Fibroblast of lung (primary cell): Measurements from ENCODE around the gene GRIN2A. TPM values are rescaled to one million over a fixed set of nuclear protein-coding genes. Genes with fewer than 3 reads are reported as not detected.

Experiments used
- DNase-seq, 2 donors: peaks; one replicate each; pipeline versions ENCODE4 v3.0.0 to v3.0.0-alpha.2; 2010; ENCODE audit warnings: low read depth in 2 of 2
- H2AFZ ChIP-seq: 2 replicates; pipeline ENCODE4 v1.5.1; 2012; ENCODE audit warnings: low read length, control low read depth, inconsistent platforms
- H3K27ac ChIP-seq: 2 replicates; pipeline ENCODE4 v1.5.1; 2011; ENCODE audit warnings: low read length, control low read depth; ENCODE audit not compliant: insufficient read depth
- H3K27me3 ChIP-seq: 2 replicates; pipeline ENCODE4 v1.5.1; 2011; ENCODE audit warnings: mild to moderate bottlenecking, low read length; ENCODE audit not compliant: control insufficient read depth, insufficient read depth
- H3K36me3 ChIP-seq: 2 replicates; pipeline ENCODE4 v1.5.1; 2011; ENCODE audit warnings: low read length; ENCODE audit not compliant: control insufficient read depth, insufficient read depth
- H3K4me1 ChIP-seq: 2 replicates; pipeline ENCODE4 v1.5.1; 2011; ENCODE audit warnings: low read length; ENCODE audit not compliant: control insufficient read depth, insufficient read depth; ENCODE audit errors: extremely low read depth
- H3K4me2 ChIP-seq: 2 replicates; pipeline ENCODE4 v1.5.1; 2011; ENCODE audit warnings: low read length, control low read depth; ENCODE audit not compliant: insufficient read depth; ENCODE audit errors: extremely low read depth
- H3K4me3 ChIP-seq, 4 experiments: fragments of 200-600 bp in 1 of 4; sonication (generic) in 1 of 4; replicated peaks in 1 of 4; 2 replicates each; pipeline ENCODE4 v1.5.1; 2011 to 2016; ENCODE audit warnings: low read length in 4 of 4, low read depth in 3 of 4, mild to moderate bottlenecking in 3 of 4, control low read depth in 2 of 4, inconsistent platforms in 1 of 4, mixed read lengths in 1 of 4; ENCODE audit not compliant: insufficient read depth in 1 of 4; ENCODE audit errors: control extremely low read depth in 1 of 4
- H3K79me2 ChIP-seq: 2 replicates; pipeline ENCODE4 v1.5.1; 2012; ENCODE audit warnings: mild to moderate bottlenecking, low read length, inconsistent platforms; ENCODE audit not compliant: control insufficient read depth, insufficient read depth
- H3K9ac ChIP-seq: 2 replicates; pipeline ENCODE4 v1.5.1; 2011; ENCODE audit warnings: mild to moderate bottlenecking, low read length, control low read depth; ENCODE audit not compliant: insufficient read depth
- H3K9me3 ChIP-seq: 2 replicates; pipeline ENCODE4 v1.5.1; 2012; ENCODE audit warnings: low read depth, low read length; ENCODE audit not compliant: control insufficient read depth, insufficient read depth
- H4K20me1 ChIP-seq: 2 replicates; pipeline ENCODE4 v1.5.1; 2011; ENCODE audit warnings: low read length; ENCODE audit not compliant: control insufficient read depth, insufficient read depth; ENCODE audit errors: extremely low read depth
- EZH2 ChIP-seq: IDR thresholded peaks from 2 replicates; pipeline ENCODE4 v1.5.1; 2012; ENCODE audit warnings: low read length, control low read depth, mild to moderate bottlenecking; ENCODE audit errors: missing control alignments
- polyA plus RNA-seq, 2 donors: library from polyadenylated mRNA; depleted of rRNA in 1 of 2; stranded (reverse) in 1 of 2; unstranded in 1 of 2; fragments of >200 nt; gene quantifications; 2 replicates each; pipeline ENCODE4 v1.2.1, GENCODE V29; 2011 to 2012; ENCODE audit warnings: missing spikeins in 1 of 2
- total RNA-seq: library from RNA; depleted of rRNA; stranded (reverse); fragments of >200 nt; gene quantifications from 2 replicates; pipeline ENCODE4 v1.2.1, GENCODE V29; 2014
- TF ChIP-seq, protein P1 (sequence below), 2 donors: IDR thresholded peaks in 1 of 2; conservative IDR thresholded peaks in 1 of 2; 1 replicate in 1 of 2; 2 replicates in 1 of 2; pipeline ENCODE4 v1.5.1; 2011 to 2012; ENCODE audit warnings: low read length in 2 of 2, control low read depth in 1 of 2, inconsistent platforms in 1 of 2, low read depth in 1 of 2, mild to moderate bottlenecking in 1 of 2

Gene GRIN2A
- total and polyA plus RNA-seq, 2 donors (not counting 1 experiment from before 2014, with no cell fraction given) = 0.15 to 0.33 TPM

DNA sequence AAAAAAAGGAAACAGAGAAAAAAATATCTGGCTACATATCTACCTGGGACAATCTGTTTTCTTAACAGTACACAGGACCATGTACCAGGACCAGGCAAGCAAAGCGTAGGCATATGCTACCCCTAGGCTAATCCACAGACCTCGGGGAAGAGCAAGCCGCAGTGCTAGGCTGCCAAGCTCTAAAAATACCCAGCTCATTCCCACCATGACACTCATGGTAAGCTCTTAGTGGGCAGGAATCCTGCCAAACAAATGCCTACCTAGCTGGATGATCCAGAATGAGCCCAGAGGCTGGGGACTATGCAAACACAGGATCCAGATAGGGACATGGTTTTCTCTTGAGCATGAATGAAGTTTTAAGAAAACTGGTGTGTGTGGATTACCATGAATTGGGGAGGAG, 95.6 kb downstream of the GRIN2A start:
- H3K9me3 ChIP-seq = no peaks in the 10 kb centered on the region
- TF ChIP-seq EZH2 = no peak
- TF ChIP-seq, protein P1, sequence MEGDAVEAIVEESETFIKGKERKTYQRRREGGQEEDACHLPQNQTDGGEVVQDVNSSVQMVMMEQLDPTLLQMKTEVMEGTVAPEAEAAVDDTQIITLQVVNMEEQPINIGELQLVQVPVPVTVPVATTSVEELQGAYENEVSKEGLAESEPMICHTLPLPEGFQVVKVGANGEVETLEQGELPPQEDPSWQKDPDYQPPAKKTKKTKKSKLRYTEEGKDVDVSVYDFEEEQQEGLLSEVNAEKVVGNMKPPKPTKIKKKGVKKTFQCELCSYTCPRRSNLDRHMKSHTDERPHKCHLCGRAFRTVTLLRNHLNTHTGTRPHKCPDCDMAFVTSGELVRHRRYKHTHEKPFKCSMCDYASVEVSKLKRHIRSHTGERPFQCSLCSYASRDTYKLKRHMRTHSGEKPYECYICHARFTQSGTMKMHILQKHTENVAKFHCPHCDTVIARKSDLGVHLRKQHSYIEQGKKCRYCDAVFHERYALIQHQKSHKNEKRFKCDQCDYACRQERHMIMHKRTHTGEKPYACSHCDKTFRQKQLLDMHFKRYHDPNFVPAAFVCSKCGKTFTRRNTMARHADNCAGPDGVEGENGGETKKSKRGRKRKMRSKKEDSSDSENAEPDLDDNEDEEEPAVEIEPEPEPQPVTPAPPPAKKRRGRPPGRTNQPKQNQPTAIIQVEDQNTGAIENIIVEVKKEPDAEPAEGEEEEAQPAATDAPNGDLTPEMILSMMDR (conservative IDR thresholded peaks at IDR 0.05 in 1 of 2, IDR thresholded peaks at IDR 0.05 in 1 of 2; ENCODE audit: low read depth in 1 of 2, low read length in 2 of 2) = no peak
- no peak for DNase-seq
- no peak overlapping the region for H3K9ac ChIP-seq
- H3K79me2 ChIP-seq = no peaks in the 10 kb centered on the region
- no peak overlapping the region for H3K27ac ChIP-seq
- H2AFZ ChIP-seq = no peak overlapping the region
- no peaks in the 10 kb centered on the region for H4K20me1 ChIP-seq
- no peaks in the 10 kb centered on the region for H3K27me3 ChIP-seq
- H3K4me2 ChIP-seq = no peak overlapping the region
- no peaks in the 10 kb centered on the region for H3K36me3 ChIP-seq
- no peaks in the 10 kb centered on the region for H3K4me1 ChIP-seq
- H3K4me3 ChIP-seq = no peak overlapping the region

DNA sequence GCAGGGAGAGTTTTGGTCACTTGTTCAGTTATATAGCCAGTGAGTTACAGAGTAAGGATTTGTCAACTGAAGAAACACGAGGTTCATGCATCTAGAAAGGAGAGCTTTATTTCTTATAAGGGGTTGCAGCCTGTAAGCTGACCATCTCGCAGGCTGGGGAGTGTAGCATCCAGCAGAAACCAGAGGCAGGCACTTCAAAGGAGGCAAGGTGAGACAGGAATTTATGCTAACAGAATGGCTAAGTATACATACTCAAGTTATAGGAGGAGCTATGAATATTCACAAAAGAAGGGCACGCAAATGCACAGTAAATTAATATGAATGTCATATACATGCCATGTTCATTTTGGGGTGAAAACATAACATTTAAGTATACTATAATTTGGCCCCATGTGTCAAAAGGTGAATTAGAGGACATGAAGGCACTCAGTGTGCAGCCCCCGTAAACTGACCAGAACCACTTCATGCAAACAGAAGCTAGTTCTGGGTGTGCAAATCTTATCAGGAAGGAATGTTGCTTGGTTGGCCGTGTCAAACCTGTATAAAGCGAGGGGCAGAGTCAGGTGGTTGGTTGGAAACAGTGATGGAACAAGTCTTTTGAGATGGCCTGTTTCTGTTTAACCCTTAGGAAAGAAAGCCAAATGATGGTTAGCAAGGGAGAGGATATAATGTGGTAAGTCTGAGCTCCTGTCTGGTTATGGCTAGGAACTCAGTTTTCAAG, 97.0 kb downstream of the GRIN2A start:
- DNase-seq = no peak
- no peaks in the 10 kb centered on the region for H3K9me3 ChIP-seq
- H3K79me2 ChIP-seq = no peaks in the 10 kb centered on the region
- no peak overlapping the region for H3K27ac ChIP-seq
- H4K20me1 ChIP-seq = no peaks in the 10 kb centered on the region
- no peaks in the 10 kb centered on the region for H3K27me3 ChIP-seq
- H3K36me3 ChIP-seq = no peaks in the 10 kb centered on the region
- H3K4me3 ChIP-seq = no peak overlapping the region
- H3K9ac ChIP-seq = no peak overlapping the region
- no peak overlapping the region for H2AFZ ChIP-seq
- TF ChIP-seq EZH2 = no peak
- TF ChIP-seq, protein P1 (conservative IDR thresholded peaks at IDR 0.05 in 1 of 2, IDR thresholded peaks at IDR 0.05 in 1 of 2; ENCODE audit: low read depth in 1 of 2, low read length in 2 of 2) = no peak
- H3K4me1 ChIP-seq = peaks cover 4% of the 10 kb centered on the region
- no peak overlapping the region for H3K4me2 ChIP-seq

DNA sequence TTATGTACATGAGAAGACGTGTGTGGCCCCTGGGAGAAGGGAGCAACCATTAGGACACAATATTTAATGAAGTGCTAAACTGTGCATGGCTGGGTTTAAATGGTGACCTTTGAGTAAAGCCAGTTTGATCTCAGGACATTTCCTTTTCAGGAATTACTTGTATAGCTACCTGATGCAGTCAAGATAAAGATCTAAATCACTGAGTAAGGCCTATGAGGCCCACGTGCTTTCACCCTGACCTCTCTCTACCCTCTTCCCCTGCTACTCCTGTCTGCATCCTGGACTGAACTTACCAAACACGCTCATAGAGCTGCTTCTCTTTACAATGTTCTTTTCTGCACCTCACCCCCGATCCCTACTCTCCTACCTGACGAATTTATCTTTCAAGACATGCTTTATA, 98.9 kb downstream of the GRIN2A start:
- Histone ChIP-seq H3K27ac (no peak overlapping the region), H3K4me2 (no peak overlapping the region), H3K36me3 (no peaks in the 10 kb centered on the region), H2AFZ (no peak overlapping the region), H3K4me1 (peaks cover 5% of the 10 kb centered on the region), H3K79me2 (no peaks in the 10 kb centered on the region), H4K20me1 (no peaks in the 10 kb centered on the region), H3K4me3 (no peak overlapping the region), H3K27me3 (no peaks in the 10 kb centered on the region), H3K9ac (no peak overlapping the region), H3K9me3 (no peaks in the 10 kb centered on the region)
- DNase-seq = no peak
- TF ChIP-seq, protein P1 (conservative IDR thresholded peaks at IDR 0.05 in 1 of 2, IDR thresholded peaks at IDR 0.05 in 1 of 2; ENCODE audit: low read depth in 1 of 2, low read length in 2 of 2) = no peak
- TF ChIP-seq EZH2 = no peak
